Prostate gland (tissue), 2 donors: ENCODE results near the gene LYPD8.

Source experiments
- POLR2A ChIP-seq: fragments of 450-650 bp; IDR thresholded peaks from one replicate; pipeline ENCODE4 v1.6.1; 2016; ENCODE audit warnings: antibody characterized with exemption, mild to moderate bottlenecking
- TF ChIP-seq, protein P1 (sequence below), 4 experiments: fragments of 200-600 bp in 2 of 4; fragments of 450-650 bp in 2 of 4; sonication (generic) in 2 of 4; IDR thresholded peaks; 1 replicate in 3 of 4; 2 replicates in 1 of 4; pipeline ENCODE4 v1.5.1; 2016 to 2019; ENCODE audit warnings: antibody characterized with exemption in 4 of 4, mild to moderate bottlenecking in 2 of 4, moderate library complexity in 2 of 4

DNA sequence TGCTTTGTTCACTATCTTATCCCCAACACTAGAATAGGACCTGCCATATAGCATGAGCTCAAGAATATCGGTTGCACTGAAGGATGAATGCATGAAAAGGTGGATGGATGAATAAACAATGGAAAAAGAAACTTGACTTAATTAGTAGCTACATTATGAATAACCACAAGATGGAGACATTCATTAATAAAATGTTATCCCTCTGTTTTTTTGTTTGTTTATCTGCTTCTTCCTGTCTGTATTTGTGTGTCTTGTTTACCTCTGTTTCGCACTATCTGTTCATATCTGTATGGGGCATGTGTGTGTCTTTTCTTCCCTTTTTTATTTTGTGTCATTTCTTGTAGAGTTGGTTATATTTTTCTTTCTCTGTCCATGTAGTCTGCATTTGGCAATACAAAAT is 51.9 kb downstream of the LYPD8 start:
- no peak for TF ChIP-seq POLR2A
- TF ChIP-seq, protein P1, sequence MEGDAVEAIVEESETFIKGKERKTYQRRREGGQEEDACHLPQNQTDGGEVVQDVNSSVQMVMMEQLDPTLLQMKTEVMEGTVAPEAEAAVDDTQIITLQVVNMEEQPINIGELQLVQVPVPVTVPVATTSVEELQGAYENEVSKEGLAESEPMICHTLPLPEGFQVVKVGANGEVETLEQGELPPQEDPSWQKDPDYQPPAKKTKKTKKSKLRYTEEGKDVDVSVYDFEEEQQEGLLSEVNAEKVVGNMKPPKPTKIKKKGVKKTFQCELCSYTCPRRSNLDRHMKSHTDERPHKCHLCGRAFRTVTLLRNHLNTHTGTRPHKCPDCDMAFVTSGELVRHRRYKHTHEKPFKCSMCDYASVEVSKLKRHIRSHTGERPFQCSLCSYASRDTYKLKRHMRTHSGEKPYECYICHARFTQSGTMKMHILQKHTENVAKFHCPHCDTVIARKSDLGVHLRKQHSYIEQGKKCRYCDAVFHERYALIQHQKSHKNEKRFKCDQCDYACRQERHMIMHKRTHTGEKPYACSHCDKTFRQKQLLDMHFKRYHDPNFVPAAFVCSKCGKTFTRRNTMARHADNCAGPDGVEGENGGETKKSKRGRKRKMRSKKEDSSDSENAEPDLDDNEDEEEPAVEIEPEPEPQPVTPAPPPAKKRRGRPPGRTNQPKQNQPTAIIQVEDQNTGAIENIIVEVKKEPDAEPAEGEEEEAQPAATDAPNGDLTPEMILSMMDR (IDR thresholded peaks at IDR 0.05): peak in 1 of 4 experiments; percentile 6
